GM18498 (cell line): ENCODE results near the gene TMIGD3.
"Not testable (repeated sequence)": the region's sequence is repeated elsewhere in the genome, so short reads cannot be mapped to it uniquely, and the experiment has no call there.

ENCODE experiments used
- ATAC-seq: cut with Tn5 transposase; IDR thresholded peaks from one replicate; pipeline ENCODE4 v1.9.1; 2021; ENCODE audit warnings: mild to moderate bottlenecking, moderate library complexity; ENCODE audit not compliant: unreplicated experiment

The TMIGD3 gene

GRCh38 chr1:111503585-111504060, at the start of gene TMIGD3, which contains the start of gene ADORA3:
Gene TMIGD3 (minus strand): TSS chr1:111503633. CDS start chr1:111503354, 279 bp downstream.
Gene ADORA3 (minus strand): TSS chr1:111503633. CDS start chr1:111503354, 279 bp downstream.
- no peak for ATAC-seq

- no peak for ATAC-seq
These were observed 49.8 kb upstream of the TMIGD3 start for GRCh38 chr1:111553196-111553595.

GRCh38 chr1:111552587-111552986, 49.2 kb upstream of the TMIGD3 start:
- ATAC-seq: no peak

GRCh38 chr1:111551623-111552411, 48.4 kb upstream of the TMIGD3 start:
- ATAC-seq: no peak

- not testable (repeated sequence) for ATAC-seq
These were observed 44.4 kb upstream of the TMIGD3 start for GRCh38 chr1:111547786-111548185.

GRCh38 chr1:111542187-111542586, 38.8 kb upstream of the TMIGD3 start:
- ATAC-seq: no peak

- no peak for ATAC-seq
These were observed 38.3 kb upstream of the TMIGD3 start for GRCh38 chr1:111541721-111542120.

GRCh38 chr1:111540928-111541327, 37.5 kb upstream of the TMIGD3 start:
- ATAC-seq: no peak

GRCh38 chr1:111538343-111539025, 35.1 kb upstream of the TMIGD3 start:
- ATAC-seq: no peak

- no peak for ATAC-seq
These were observed 32.1 kb upstream of the TMIGD3 start for GRCh38 chr1:111535256-111536191.

- ATAC-seq: no peak
These were observed 16.6 kb upstream of the TMIGD3 start for GRCh38 chr1:111520053-111520452.

GRCh38 chr1:111517469-111518225, 14.2 kb upstream of the TMIGD3 start:
- ATAC-seq: no peak

GRCh38 chr1:111516005-111516535, 12.6 kb upstream of the TMIGD3 start:
- peak; percentile 47 for ATAC-seq

GRCh38 chr1:111515291-111516004, 12.0 kb upstream of the TMIGD3 start:
- ATAC-seq: peak; percentile 24

GRCh38 chr1:111513410-111514020, 10.1 kb upstream of the TMIGD3 start:
- ATAC-seq: no peak

- ATAC-seq: no peak
These were observed 9.5 kb upstream of the TMIGD3 start for GRCh38 chr1:111512931-111513330.

- no peak for ATAC-seq
These were observed 8.9 kb upstream of the TMIGD3 start for GRCh38 chr1:111512132-111512889.

- ATAC-seq: no peak
These were observed 7.9 kb upstream of the TMIGD3 start for GRCh38 chr1:111511370-111511769.
